Common myeloid progenitor, CD34-positive (primary cell): ENCODE data around the gene NFAM1.
A peak's percentile ranks its signal among the peaks of the same experiment; 100 is the strongest.

Experiments used
- CTCF ChIA-PET: fragments of 350-600 bp; sonication (Branson Sonifier 250); formaldehyde crosslinking; loops from one replicate; lab custom pipeline; 2021; ENCODE audit warnings: antibody characterized with exemption; lab: Charles Lee
- POLR2A ChIA-PET: fragments of 350-600 bp; sonication (Branson Sonifier 250); formaldehyde crosslinking; loops from one replicate; lab custom pipeline; 2021; ENCODE audit warnings: antibody characterized with exemption; lab: Charles Lee
- DNase-seq, 3 donors: peaks; one replicate each; pipeline versions ENCODE4 v3.0.0 to v3.0.0-alpha.2; 2013
- H3K27ac ChIP-seq, 2 experiments: 1 replicate in 1 of 2; 2 replicates in 1 of 2; pipeline ENCODE4 v1.7.0; 2013; ENCODE audit warnings: inconsistent platforms in 2 of 2, low read length in 2 of 2, mild to moderate bottlenecking in 2 of 2, low read depth in 1 of 2, moderate library complexity in 1 of 2; ENCODE audit not compliant: severe bottlenecking in 2 of 2, insufficient read depth in 1 of 2, poor library complexity in 1 of 2
- H3K27me3 ChIP-seq, 5 experiments: replicated peaks in 2 of 5; 1 replicate in 3 of 5; 2 replicates in 2 of 5; pipeline versions ENCODE4 v1.6.1 to v1.7.0; 2013; ENCODE audit warnings: low read length in 4 of 5, mild to moderate bottlenecking in 2 of 5, moderate library complexity in 2 of 5, inconsistent platforms in 1 of 5; ENCODE audit not compliant: insufficient read depth in 5 of 5, control insufficient read depth in 4 of 5
- H3K36me3 ChIP-seq, 4 experiments: 1 replicate in 2 of 4; 2 replicates in 2 of 4; pipeline versions ENCODE4 v1.6.1 to v1.7.0; 2013; ENCODE audit warnings: low read length in 3 of 4, control low read depth in 1 of 4, mild to moderate bottlenecking in 1 of 4; ENCODE audit not compliant: control insufficient read depth in 4 of 4, insufficient read depth in 4 of 4
- H3K4me1 ChIP-seq, 4 experiments: 1 replicate in 3 of 4; 2 replicates in 1 of 4; pipeline versions ENCODE4 v1.6.1 to v1.7.1; 2013; ENCODE audit warnings: low read length in 3 of 4, mild to moderate bottlenecking in 3 of 4, control low read depth in 1 of 4, inconsistent platforms in 1 of 4, moderate library complexity in 1 of 4; ENCODE audit not compliant: control insufficient read depth in 4 of 4, insufficient read depth in 4 of 4; ENCODE audit errors: control extremely low read depth in 1 of 4
- H3K4me3 ChIP-seq, 7 experiments: 1 replicate in 4 of 7; 2 replicates in 3 of 7; pipeline versions ENCODE4 v1.5.1 to v1.7.0; 2013; ENCODE audit warnings: mild to moderate bottlenecking in 7 of 7, low read length in 6 of 7, moderate library complexity in 6 of 7, inconsistent platforms in 2 of 7, low read depth in 2 of 7, control low read depth in 1 of 7; ENCODE audit not compliant: insufficient read depth in 4 of 7, control insufficient read depth in 1 of 7; ENCODE audit errors: extremely low read depth in 1 of 7
- H3K9me3 ChIP-seq, 5 experiments: 1 replicate in 4 of 5; 2 replicates in 1 of 5; pipeline versions ENCODE4 v1.6.1 to v1.7.1; 2013; ENCODE audit warnings: low read length in 4 of 5, mild to moderate bottlenecking in 2 of 5, inconsistent platforms in 1 of 5, low read depth in 1 of 5, moderate library complexity in 1 of 5; ENCODE audit not compliant: control insufficient read depth in 4 of 5, insufficient read depth in 2 of 5; ENCODE audit errors: control extremely low read depth in 1 of 5
- WGBS: methylation state at CpG from one replicate; pipeline ENCODE4 v1.1.5; 2013; ENCODE audit not compliant: insufficient coverage; 5-methylcytosine and 5-hydroxymethylcytosine counted together

NFAM1 gene

GRCh38 chr22:42343531-42344081 is 88.6 kb downstream of the NFAM1 start:
- Histone ChIP-seq H3K4me3 (no peak overlapping the region), H3K9me3 (no peaks in the 10 kb centered on the region), H3K27me3 (peaks cover 0 to 37% (median 20%) of the 10 kb centered on the region in 5 experiments), H3K36me3 (no peaks in the 10 kb centered on the region), H3K4me1 (peaks cover 0 to 5% (median 3%) of the 10 kb centered on the region in 4 experiments), H3K27ac (no peak overlapping the region)
- POLR2A ChIA-PET, result no interaction called here
- peak in 2 of 3 donors; percentile 26 to 46 for DNase-seq
- CTCF ChIA-PET, result no interaction called here
- 0% methylated on average over 49 of the region's 97 CpGs for WGBS

- peaks cover 0 to 5% (median 3%) of the 10 kb centered on the region in 4 experiments for H3K4me1 ChIP-seq
- H3K9me3 ChIP-seq, result no peaks in the 10 kb centered on the region
- no peak overlapping the region for H3K27ac ChIP-seq
- DNase-seq, result peak in 2 of 3 donors; percentile 53 to 61
- CTCF ChIA-PET, result no interaction called here
- 27% methylated on average over 7 of the region's 22 CpGs for WGBS
- H3K27me3 ChIP-seq, result peaks cover 0 to 37% (median 20%) of the 10 kb centered on the region in 5 experiments
- POLR2A ChIA-PET, result no interaction called here
- no peak overlapping the region for H3K4me3 ChIP-seq
- H3K36me3 ChIP-seq, result no peaks in the 10 kb centered on the region
Measured at GRCh38 chr22:42343121-42343454, 89.1 kb downstream of the NFAM1 start.

GRCh38 chr22:42342426-42343120 is 89.6 kb downstream of the NFAM1 start:
- Histone ChIP-seq H3K27me3 (peaks cover 0 to 37% (median 20%) of the 10 kb centered on the region in 5 experiments), H3K9me3 (no peaks in the 10 kb centered on the region), H3K4me1 (peaks cover 0 to 5% (median 3%) of the 10 kb centered on the region in 4 experiments), H3K4me3 (no peak overlapping the region), H3K36me3 (no peaks in the 10 kb centered on the region), H3K27ac (no peak overlapping the region)
- 96% methylated on average over 4 of the region's 11 CpGs for WGBS
- no peak for DNase-seq
- POLR2A ChIA-PET, result no interaction called here
- CTCF ChIA-PET, result no interaction called here

GRCh38 chr22:42341779-42342178 is 90.4 kb downstream of the NFAM1 start:
- H3K36me3 ChIP-seq, result no peaks in the 10 kb centered on the region
- no peak for DNase-seq
- H3K27me3 ChIP-seq, result peaks cover 0 to 37% (median 22%) of the 10 kb centered on the region in 5 experiments
- H3K4me3 ChIP-seq, result no peak overlapping the region
- H3K9me3 ChIP-seq, result no peaks in the 10 kb centered on the region
- ChIA-PET POLR2A (no interaction called here), CTCF (no interaction called here)
- peaks cover 0 to 5% (median 3%) of the 10 kb centered on the region in 4 experiments for H3K4me1 ChIP-seq
- WGBS, result 90% methylated on average over 2 of the region's 4 CpGs
- no peak overlapping the region for H3K27ac ChIP-seq

- no peak for DNase-seq
- Histone ChIP-seq H3K27me3 (peaks cover 0 to 37% (median 20%) of the 10 kb centered on the region in 5 experiments), H3K27ac (no peak overlapping the region), H3K9me3 (no peaks in the 10 kb centered on the region), H3K4me1 (peaks cover 0 to 5% (median 3%) of the 10 kb centered on the region in 4 experiments), H3K4me3 (peak overlapping the region in 4 of 7 experiments; percentile 11 to 68 (median 39)), H3K36me3 (no peaks in the 10 kb centered on the region)
- 5% methylated on average over 17 of the region's 26 CpGs for WGBS
- ChIA-PET POLR2A (no interaction called here), CTCF (interaction anchor here (1.3 kb wide), 1 partner anchor 10 kb away, joined by 3 read pairs; no protein-coding TSS in a partner anchor)
Measured at GRCh38 chr22:42340829-42341383, 91.3 kb downstream of the NFAM1 start.

GRCh38 chr22:42340150-42340549 is 92.1 kb downstream of the NFAM1 start:
- 90% methylated on average over 2 of the region's 3 CpGs for WGBS
- Histone ChIP-seq H3K27me3 (peaks cover 0 to 37% (median 20%) of the 10 kb centered on the region in 5 experiments), H3K36me3 (no peaks in the 10 kb centered on the region), H3K9me3 (no peaks in the 10 kb centered on the region), H3K27ac (no peak overlapping the region), H3K4me1 (peaks cover 0 to 5% (median 3%) of the 10 kb centered on the region in 4 experiments), H3K4me3 (no peak overlapping the region)
- POLR2A ChIA-PET, result no interaction called here
- DNase-seq, result no peak
- CTCF ChIA-PET, result interaction anchor here (1.3 kb wide), 1 partner anchor 9 kb away, joined by 3 read pairs; no protein-coding TSS in a partner anchor

GRCh38 chr22:42338479-42338878 is 93.7 kb downstream of the NFAM1 start:
- H3K27ac ChIP-seq, result no peak overlapping the region
- peaks cover 0 to 5% (median 3%) of the 10 kb centered on the region in 4 experiments for H3K4me1 ChIP-seq
- ChIA-PET CTCF (no interaction called here), POLR2A (interaction anchor here (0.6 kb wide), 1 partner anchor 11 kb away, joined by 3 read pairs; no protein-coding TSS in a partner anchor)
- no peaks in the 10 kb centered on the region for H3K36me3 ChIP-seq
- no peak for DNase-seq
- WGBS, result over 99% methylated on average over 16 of the region's 21 CpGs
- H3K4me3 ChIP-seq, result no peak overlapping the region
- H3K27me3 ChIP-seq, result peaks cover 0 to 37% (median 19%) of the 10 kb centered on the region in 5 experiments
- H3K9me3 ChIP-seq, result no peaks in the 10 kb centered on the region
